Medulla oblongata (tissue), 1 donor: ENCODE measurements around the gene MFF.

Experiments
- DNase-seq: peaks from one replicate; pipeline ENCODE4 v3.0.0-alpha.2; 2015; ENCODE audit errors: extremely low spot score

Gene MFF

DNA sequence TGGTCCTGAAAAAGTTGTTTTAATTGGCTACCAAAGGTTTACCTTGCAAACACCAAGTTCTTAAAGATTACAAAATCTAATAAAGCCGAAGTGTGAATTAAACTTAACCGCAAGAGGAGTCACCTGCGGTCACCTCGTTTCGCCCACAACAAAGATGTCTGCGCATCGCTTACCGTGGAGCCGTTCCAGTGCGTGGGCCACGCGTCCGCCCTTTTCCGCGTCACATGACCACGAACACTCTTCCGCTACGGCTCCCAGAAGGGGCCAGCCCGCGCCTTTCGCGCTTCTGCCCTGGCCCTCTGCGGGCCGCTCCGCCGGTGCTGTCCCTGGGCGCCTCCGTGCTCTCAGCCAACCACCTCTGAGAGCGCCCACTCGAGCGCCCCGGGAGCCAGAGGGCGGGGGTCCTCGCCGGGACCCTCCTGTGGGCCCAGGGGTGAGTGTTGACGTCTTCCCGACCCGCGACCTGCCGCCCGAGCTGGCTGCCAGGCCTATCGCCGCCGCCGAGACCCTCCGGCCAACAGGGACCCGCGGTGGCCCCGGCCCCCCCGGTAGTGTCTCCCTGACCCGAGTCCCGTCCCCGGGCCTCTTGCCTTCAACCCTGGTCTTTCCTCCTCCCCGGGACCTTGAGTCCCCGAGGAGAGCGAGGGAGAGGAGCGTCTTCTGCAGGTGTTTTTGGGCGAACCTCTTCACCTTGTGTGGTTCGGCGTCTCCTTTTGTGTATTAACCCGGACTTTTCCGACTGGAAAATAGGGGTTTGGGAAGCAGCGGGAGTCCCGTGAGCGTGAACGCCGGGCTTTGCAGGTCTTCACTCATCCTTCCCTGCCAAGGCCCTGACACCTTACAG is at the start of gene MFF:
Gene MFF (plus strand): TSS at position 257 of the 844 bp plus-strand sequence. CDS start 5,415 bp downstream, outside the sequence.
- peak; percentile 94 for DNase-seq

GRCh38 chr2:227280895-227281294 is 44.2 kb upstream of the MFF start:
- DNase-seq, result no peak

DNA sequence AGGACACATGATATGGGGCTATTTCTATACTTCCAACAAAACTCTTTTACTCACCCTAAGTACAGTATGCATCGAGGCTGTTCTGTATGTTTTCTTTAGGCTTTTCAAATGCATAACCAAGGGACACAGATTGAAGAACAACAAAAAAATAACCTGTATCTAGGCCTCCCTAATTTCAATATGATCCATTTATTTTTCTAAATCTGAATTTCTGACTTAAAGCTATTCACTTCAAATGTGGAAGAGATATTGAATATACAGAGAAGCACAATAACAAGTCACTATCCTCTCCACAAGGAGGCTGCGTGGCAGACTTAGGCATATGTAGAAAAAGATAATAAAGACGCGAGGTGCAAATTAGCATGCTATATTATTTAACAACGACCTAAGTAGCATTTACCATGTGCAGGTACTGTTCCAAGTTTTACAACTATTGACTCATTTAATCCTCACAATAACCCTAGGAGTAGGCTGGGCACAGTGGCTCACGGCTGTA is 39.3 kb upstream of the MFF start:
- no peak for DNase-seq

GRCh38 chr2:227287771-227288170 is 37.3 kb upstream of the MFF start:
- DNase-seq, result no peak

- DNase-seq, result no peak
Observed at GRCh38 chr2:227292314-227292713, 32.7 kb upstream of the MFF start.

DNA sequence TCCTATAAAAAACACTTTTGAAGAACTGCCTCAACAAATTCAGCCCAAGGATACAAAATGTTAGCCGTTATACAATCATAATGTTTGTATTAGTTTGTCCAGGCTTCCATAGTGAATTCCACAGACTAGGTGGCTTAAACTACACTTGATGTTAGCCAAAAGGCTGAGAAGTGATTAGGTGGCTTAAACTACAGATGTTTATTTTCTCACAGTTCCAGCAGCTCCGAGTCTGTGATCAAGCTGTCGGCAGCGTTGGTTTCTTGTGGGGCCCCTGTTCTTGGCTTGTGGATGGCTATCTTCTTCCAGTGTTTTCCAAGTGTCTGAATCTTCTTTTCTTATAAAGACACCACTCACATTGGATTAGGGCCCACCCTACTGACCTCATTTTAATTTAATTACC is 31.5 kb upstream of the MFF start:
- no peak for DNase-seq

DNA sequence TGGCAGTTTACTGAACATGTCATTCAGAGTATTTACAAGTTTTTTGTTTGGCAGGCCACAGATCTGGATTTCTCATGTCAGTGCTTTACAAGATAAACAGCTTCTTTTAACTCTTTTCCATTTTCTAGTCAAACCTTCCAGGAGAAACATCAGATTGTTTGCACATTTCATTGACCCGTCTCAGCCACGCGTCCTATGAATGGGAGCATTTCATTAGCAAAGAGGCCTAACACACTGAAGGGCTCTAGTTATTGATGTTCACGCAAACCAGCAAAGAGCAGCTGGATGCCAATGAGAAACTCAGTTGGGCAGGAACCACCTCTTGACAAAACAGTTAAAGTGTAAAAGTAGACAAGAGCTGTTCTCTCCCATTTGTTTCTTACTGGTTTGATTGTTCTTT is 29.2 kb upstream of the MFF start:
- DNase-seq, result no peak

- no peak for DNase-seq
Observed at GRCh38 chr2:227296671-227297405, 28.2 kb upstream of the MFF start.

DNA sequence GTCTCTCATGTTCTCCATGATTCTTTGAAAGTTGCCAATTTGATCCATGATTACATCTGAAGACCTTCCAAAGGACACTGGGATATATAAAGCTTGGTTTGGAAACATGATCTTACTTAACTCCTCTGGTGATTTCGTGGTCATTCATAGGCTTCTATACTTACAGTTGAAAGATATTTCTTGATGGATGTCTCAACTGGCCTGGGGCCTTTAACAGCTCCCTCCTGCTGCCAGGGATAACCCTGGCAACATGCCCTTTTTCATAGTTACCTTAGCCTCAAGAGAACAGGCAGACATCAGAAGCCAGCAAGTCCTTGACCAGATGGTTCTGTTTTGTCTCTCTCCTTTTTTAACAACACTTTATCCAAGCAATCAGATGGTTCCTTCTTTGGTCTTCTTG is 23.5 kb upstream of the MFF start:
- DNase-seq, result no peak

DNA sequence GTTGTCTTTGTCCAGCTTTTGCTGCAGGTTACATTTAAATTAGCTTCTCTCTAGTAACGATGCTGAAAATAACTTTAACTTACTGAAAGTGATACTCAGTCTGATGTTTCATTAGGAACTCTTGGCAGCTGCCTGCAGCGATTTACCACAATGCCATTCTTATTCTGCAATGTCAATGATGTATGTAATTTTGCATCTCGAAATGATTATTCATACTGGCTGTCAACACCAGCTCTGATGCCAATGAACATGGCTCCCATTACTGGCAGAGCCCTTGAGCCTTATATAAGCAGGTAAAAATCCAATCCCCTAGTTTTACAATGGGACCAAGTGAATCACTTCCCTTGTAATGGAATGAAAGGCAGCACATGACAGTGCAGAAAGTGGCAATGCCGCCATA is 16.3 kb upstream of the MFF start:
- peak; percentile 16 for DNase-seq

GRCh38 chr2:227310756-227311110 is 14.3 kb upstream of the MFF start:
- no peak for DNase-seq

DNA sequence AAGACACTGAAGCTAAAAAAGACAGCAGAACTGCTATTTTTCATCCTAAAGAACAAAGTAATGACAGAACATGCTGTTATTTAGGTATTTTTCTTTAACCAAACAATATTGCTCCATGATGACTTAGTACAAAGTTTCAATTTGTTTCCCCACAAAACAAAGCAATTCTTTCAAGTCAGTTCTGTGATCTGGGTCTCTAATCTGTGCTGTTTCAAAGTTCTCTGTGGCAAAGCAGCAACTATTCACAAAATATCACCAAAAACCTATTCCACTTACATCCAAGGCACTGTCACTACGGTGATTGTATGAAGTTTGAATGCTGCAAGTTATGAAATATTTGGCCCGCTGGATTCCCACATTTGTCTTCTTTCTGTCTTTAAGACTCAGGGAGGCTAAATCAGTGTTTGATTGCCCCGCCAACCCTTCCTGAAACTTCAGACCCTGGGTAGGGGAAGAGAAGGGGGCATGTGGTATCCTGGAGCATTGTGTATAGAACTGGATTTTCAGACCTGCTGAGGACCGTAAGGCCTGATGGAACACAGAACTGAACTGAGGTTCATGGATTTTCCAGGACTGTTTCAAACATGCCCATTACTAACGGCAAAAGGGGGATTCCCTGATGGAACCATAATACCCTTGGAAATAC is 13.1 kb upstream of the MFF start:
- DNase-seq, result peak; percentile 31

DNA sequence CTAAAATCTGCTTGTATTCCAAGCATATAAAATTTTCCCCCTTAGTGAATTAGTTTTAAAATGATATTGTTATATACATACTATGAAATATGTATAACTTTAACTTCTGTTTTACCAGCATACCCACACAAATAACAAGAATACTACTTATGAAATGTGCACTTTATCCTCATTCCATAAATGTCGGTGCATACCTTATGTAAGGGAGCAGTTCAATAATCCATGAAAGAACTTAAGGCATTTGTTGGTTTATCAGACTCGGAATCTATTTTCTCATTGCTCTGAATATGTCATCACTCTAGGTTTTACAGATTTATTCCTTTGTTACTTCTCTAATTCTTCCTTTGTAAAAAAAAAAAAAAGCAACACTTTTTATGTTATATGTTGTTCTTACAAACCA is 12.5 kb upstream of the MFF start:
- DNase-seq, result no peak

DNA sequence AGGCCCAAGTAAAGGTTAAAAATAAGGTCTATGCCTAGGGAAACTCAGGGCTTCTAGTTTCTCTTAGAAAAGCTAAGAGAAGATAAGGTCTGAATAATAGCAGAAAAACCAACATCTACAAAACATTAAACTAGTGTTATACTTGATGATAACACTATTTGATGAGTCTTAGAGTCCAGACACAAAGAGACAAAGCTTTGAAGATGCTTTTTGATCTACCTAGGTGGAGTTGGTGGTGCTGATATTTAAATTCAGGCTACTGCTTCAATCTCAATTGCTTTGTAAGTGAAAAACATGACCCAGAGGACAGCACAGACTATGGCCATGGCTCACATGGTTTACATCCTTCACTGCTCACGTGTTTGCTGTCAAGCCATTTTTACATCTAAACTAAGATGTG is 11.7 kb upstream of the MFF start:
- DNase-seq, result no peak

DNA sequence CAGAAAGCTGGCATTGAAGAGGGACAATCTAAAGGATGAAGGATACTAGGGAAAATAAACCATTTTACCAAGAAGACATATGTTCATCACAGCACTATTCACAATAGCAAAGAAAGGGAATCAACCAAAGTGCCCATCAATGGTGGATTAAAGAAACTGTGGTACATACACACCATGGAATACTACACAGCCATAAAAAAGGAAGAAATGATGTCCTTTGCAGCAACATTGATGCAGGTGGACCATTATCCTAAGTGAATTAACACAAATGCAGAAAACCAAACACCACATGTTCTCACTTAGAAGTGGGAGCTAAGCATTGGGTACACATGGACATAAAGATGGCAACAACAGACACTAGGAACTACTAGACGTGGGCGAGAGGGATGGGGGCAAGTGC is 7.2 kb upstream of the MFF start:
- no peak for DNase-seq

GRCh38 chr2:227320305-227321094 is 4.6 kb upstream of the MFF start:
- DNase-seq, result no peak

GRCh38 chr2:227322530-227323205 is 2.4 kb upstream of the MFF start:
- DNase-seq, result no peak

DNA sequence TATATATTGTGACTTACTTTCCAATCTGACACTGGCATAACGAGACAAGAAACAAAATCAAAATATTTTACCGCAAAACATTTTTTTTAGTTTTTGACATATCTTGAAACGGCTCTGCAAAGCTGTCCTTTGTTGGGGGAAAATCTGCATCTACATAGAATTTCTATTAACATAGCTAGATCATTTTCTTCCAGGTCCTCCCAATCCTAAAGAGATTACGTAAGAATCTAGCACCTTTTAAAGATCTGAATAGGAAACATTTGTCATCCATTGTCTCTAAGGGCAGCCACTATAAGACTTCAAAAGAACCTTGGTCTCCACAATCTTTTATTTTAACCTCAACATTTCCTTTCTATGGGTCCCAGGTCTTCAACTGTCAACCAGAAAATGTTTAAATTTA is 1.2 kb upstream of the MFF start:
- DNase-seq, result no peak

DNA sequence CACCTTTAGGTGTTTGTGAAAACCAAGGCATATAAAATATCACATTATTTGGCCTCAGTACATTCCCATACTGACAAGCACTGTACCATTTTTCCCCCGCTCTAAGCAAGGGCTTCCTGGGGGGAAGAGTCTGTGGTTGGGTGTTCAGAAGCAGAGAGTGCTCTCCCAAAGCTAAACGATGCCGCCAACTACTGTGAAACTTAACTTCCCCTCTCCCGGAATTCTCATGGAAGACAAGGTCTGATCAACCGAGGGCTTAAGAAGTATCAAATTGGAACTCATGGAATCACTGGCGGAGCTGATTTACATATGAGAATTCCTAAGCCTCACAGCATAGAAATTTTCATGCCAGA is 433 bp upstream of the MFF start:
- DNase-seq, result no peak

DNA sequence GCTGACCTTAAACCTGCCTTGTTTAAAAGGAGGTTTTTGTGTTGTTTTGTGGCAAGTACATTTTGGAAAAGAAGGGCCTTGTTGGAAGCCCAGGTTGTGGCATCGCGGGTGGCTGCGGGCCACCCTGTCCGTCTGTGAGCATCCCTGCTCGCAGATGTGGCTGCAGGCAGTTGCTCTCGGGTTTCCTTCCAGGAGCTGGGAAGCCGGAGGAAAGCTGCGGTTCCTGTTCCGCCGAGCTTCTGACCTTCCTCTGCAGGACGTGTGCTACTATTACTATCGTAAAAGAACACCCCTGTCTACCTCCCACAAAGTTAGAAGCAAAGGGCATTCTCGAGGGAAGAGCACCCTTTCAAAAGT is 766 bp downstream of the MFF start:
- peak; percentile 61 for DNase-seq

DNA sequence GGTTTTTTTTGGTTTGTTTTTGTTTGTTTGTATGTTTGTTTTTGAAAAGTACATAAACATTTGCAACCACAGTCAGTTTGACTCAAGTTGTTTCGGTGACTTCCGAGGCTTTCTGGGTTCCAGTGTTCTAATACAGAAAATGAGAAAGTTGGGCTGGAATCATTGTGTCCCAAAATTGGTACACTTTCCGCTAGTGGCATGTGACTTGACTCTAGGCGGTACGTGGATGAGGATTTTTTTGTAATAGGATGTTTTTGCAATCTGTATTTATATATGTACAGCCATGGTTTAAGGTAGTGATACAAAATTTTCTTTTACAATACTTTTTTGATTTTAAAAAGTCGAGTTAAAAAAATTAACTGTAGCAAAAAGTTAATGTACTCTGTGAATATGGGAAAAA is 1.7 kb downstream of the MFF start:
- DNase-seq, result no peak
